Colonic mucosa (tissue), 4 donors: Measurements from ENCODE around the gene DNTT. TPM values are rescaled to one million over a fixed set of nuclear protein-coding genes. Genes with fewer than 3 reads are reported as not detected.
A peak's percentile ranks its signal among the peaks of the same experiment; 100 is the strongest.

Source experiments
- DNase-seq: peaks from one replicate; pipeline ENCODE4 v3.0.0-alpha.2; 2020
- H3K27ac ChIP-seq: fragments of 200-600 bp; one replicate; pipeline ENCODE4 v1.8.0; 2021
- H3K27me3 ChIP-seq: fragments of 200-600 bp; one replicate; pipeline ENCODE4 v1.8.0; 2021
- H3K36me3 ChIP-seq: fragments of 200-600 bp; one replicate; pipeline ENCODE4 v1.8.0; 2021
- H3K4me1 ChIP-seq: fragments of 200-600 bp; one replicate; pipeline ENCODE4 v1.8.0; 2021; ENCODE audit warnings: mild to moderate bottlenecking
- H3K4me3 ChIP-seq: fragments of 200-600 bp; one replicate; pipeline ENCODE4 v1.8.0; 2021
- H3K9ac ChIP-seq, 2 donors: one replicate each; pipeline ENCODE4 v1.7.0; 2013; ENCODE audit warnings: control low read depth in 2 of 2, low read depth in 2 of 2, low read length in 2 of 2
- H3K9me3 ChIP-seq: fragments of 200-600 bp; one replicate; pipeline ENCODE4 v1.8.0; 2021
- CTCF ChIP-seq: fragments of 200-600 bp; IDR thresholded peaks from one replicate; pipeline ENCODE4 v1.8.0; 2022; ENCODE audit warnings: antibody characterized with exemption, mild to moderate bottlenecking
- intact Hi-C: fragments of 100-400 bp; cut with DNase I; formaldehyde crosslinking; loops from one replicate; pipeline ENCODE4 v1.14.1; 2022
- total RNA-seq, 2 donors: library from RNA; stranded (reverse); fragmentation: NEBNext Ultra II Directional in 1 of 2; extraction: Animal tissue kit (Norgen Biotek cat#: 25700) in 1 of 2; gene quantifications; one replicate each; pipeline ENCODE4 v1.2.1, GENCODE V29; 2021
- donor health status: healthy.
- donor health status: DM: no; HTN: no; CAD: no.
- donor health status: DM: no; HTN: no; CAD: no.

The DNTT gene
- total RNA-seq, 2 donors from 2014 or later: not detected

- Histone ChIP-seq H3K36me3 (no peaks in the 10 kb centered on the region), H3K9me3 (no peaks in the 10 kb centered on the region), H3K27me3 (no peaks in the 10 kb centered on the region), H3K4me3 (no peak overlapping the region), H3K27ac (no peak overlapping the region), H3K4me1 (no peaks in the 10 kb centered on the region), H3K9ac (no peak overlapping the region)
- TF ChIP-seq CTCF: no peak
- DNase-seq: no peak
- intact Hi-C loops: no loop called here
Observed at GRCh38 chr10:96368971-96369370, 64.7 kb downstream of the DNTT start.

- Histone ChIP-seq H3K36me3 (no peaks in the 10 kb centered on the region), H3K27ac (no peak overlapping the region), H3K9me3 (no peaks in the 10 kb centered on the region), H3K9ac (no peak overlapping the region), H3K27me3 (no peaks in the 10 kb centered on the region), H3K4me3 (no peak overlapping the region), H3K4me1 (no peaks in the 10 kb centered on the region)
- intact Hi-C loops: no loop called here
- TF ChIP-seq CTCF: no peak
- DNase-seq: no peak
Observed at GRCh38 chr10:96369890-96370583, 65.8 kb downstream of the DNTT start.

- H3K27me3 ChIP-seq: no peaks in the 10 kb centered on the region
- peak; percentile 79 for TF ChIP-seq CTCF
- intact Hi-C loops: no loop called here
- no peaks in the 10 kb centered on the region for H3K36me3 ChIP-seq
- DNase-seq: peak; percentile 51
- no peaks in the 10 kb centered on the region for H3K4me1 ChIP-seq
- H3K9ac ChIP-seq: no peak overlapping the region
- no peak overlapping the region for H3K4me3 ChIP-seq
- no peaks in the 10 kb centered on the region for H3K9me3 ChIP-seq
- no peak overlapping the region for H3K27ac ChIP-seq
Observed at GRCh38 chr10:96370584-96371157, 66.4 kb downstream of the DNTT start.

GRCh38 chr10:96371356-96371755, 67.1 kb downstream of the DNTT start:
- no peaks in the 10 kb centered on the region for H3K36me3 ChIP-seq
- intact Hi-C loops: no loop called here
- H3K4me3 ChIP-seq: no peak overlapping the region
- no peaks in the 10 kb centered on the region for H3K9me3 ChIP-seq
- no peak overlapping the region for H3K27ac ChIP-seq
- no peak for DNase-seq
- no peak for TF ChIP-seq CTCF
- no peaks in the 10 kb centered on the region for H3K4me1 ChIP-seq
- H3K9ac ChIP-seq: no peak overlapping the region
- no peaks in the 10 kb centered on the region for H3K27me3 ChIP-seq

- no peaks in the 10 kb centered on the region for H3K4me1 ChIP-seq
- no peaks in the 10 kb centered on the region for H3K9me3 ChIP-seq
- no peaks in the 10 kb centered on the region for H3K36me3 ChIP-seq
- H3K27me3 ChIP-seq: no peaks in the 10 kb centered on the region
- DNase-seq: no peak
- TF ChIP-seq CTCF: no peak
- H3K27ac ChIP-seq: no peak overlapping the region
- H3K9ac ChIP-seq: no peak overlapping the region
- intact Hi-C loops: no loop called here
- H3K4me3 ChIP-seq: no peak overlapping the region
Observed at GRCh38 chr10:96374004-96374403, 69.8 kb downstream of the DNTT start.
